ENCODE results near the gene PPP4R2.

PPP4R2 gene

DNA sequence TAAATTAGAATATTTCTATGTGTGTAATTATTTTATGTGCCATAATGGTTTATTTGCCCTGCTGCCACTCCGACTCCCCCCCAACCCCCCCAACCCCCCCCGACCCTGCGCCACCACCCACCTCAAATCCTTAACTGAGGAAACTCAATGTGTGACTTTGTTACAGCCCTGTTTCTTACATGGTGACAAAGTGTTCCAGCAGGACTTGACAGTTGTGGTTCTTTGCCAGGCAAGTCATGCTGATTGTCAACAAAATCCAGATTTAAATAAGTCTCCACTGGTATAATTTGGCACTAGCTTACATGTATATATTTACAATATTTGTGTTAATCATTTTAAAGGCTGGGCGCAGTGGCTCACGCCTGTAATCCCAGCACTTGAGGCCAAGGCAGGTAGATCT lies 72.6 kb downstream of the PPP4R2 start:
- Histone ChIP-seq H3K36me3 (ENCODE audit: low read depth) (peaks cover 40% of the 10 kb centered on the region), H3K4me3 (ENCODE audit: severe bottlenecking) (no peak overlapping the region), H3K9me3 (ENCODE audit: severe bottlenecking) (no peaks in the 10 kb centered on the region), H3K4me1 (ENCODE audit: insufficient read depth, poor library complexity, severe bottlenecking) (no peaks in the 10 kb centered on the region), H3K27me3 (ENCODE audit: insufficient read depth, poor library complexity, severe bottlenecking) (no peaks in the 10 kb centered on the region), H3K27ac (ENCODE audit: poor library complexity, severe bottlenecking) (no peak overlapping the region)
- no peak for DNase-seq (ENCODE audit: low spot score)
- no peak for TF ChIP-seq CTCF (IDR thresholded peaks at IDR 0.05; ENCODE audit: poor library complexity, severe bottlenecking)
- no peak for ATAC-seq (ENCODE audit: low read depth)

GRCh38 chr3:73069775-73070444 lies 73.3 kb downstream of the PPP4R2 start:
- H3K27ac ChIP-seq (ENCODE audit: poor library complexity, severe bottlenecking) = no peak overlapping the region
- TF ChIP-seq CTCF (IDR thresholded peaks at IDR 0.05; ENCODE audit: poor library complexity, severe bottlenecking) = no peak
- DNase-seq (ENCODE audit: low spot score) (no peak), ATAC-seq (ENCODE audit: low read depth) (no peak)
- peaks cover 33% of the 10 kb centered on the region for H3K36me3 ChIP-seq (ENCODE audit: low read depth)
- no peaks in the 10 kb centered on the region for H3K4me1 ChIP-seq (ENCODE audit: insufficient read depth, poor library complexity, severe bottlenecking)
- H3K27me3 ChIP-seq (ENCODE audit: insufficient read depth, poor library complexity, severe bottlenecking) = no peaks in the 10 kb centered on the region
- no peak overlapping the region for H3K4me3 ChIP-seq (ENCODE audit: severe bottlenecking)
- no peaks in the 10 kb centered on the region for H3K9me3 ChIP-seq (ENCODE audit: severe bottlenecking)

DNA sequence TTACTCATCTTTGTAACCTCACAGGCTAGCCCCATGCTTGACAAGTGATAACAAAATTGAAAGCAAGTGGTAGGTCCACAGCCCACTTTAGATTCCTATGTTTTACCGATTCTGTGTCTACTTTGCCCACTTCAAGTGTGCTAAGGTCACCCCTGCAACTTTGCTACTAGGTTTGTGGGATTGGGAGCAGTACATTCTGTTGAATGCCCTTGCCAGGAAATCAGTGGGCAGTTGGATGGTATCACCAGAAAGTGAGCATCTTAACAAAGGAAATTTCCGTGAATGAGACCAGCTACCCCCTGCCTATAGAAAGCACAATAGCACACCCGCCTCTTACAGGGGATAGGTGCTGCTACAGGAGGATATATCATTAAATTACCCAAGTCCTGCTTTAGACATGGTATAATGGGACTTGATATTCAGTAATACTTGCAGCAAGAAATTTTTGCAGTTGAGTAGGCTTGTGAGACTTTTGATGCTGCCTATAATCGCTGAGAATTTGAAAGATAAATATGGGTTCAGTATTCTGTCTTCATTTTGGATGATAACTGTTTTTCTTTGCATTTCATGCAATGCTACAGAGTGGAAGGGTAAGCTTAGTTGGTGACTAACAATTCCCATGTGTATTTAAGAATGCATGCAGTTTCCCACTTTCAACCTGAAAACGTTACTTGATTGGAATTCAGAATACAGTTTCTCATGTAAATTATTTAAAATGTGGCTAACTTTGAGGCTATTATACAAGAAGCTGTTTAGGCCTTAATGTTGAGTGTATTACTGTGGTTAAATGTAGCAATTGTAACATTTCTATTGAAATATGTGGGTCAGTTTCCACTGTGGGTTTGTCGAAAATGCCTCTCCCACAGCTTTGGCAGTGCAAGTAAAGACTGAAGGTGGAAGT lies 74.3 kb downstream of the PPP4R2 start:
- H3K4me3 ChIP-seq (ENCODE audit: severe bottlenecking) = no peak overlapping the region
- no peak overlapping the region for H3K27ac ChIP-seq (ENCODE audit: poor library complexity, severe bottlenecking)
- no peaks in the 10 kb centered on the region for H3K4me1 ChIP-seq (ENCODE audit: insufficient read depth, poor library complexity, severe bottlenecking)

GRCh38 chr3:73071952-73072351 lies 75.3 kb downstream of the PPP4R2 start:
- H3K36me3 ChIP-seq (ENCODE audit: low read depth) = peaks cover 17% of the 10 kb centered on the region
- H3K9me3 ChIP-seq (ENCODE audit: severe bottlenecking) = no peaks in the 10 kb centered on the region
- no peaks in the 10 kb centered on the region for H3K4me1 ChIP-seq (ENCODE audit: insufficient read depth, poor library complexity, severe bottlenecking)
- no peak for TF ChIP-seq CTCF (IDR thresholded peaks at IDR 0.05; ENCODE audit: poor library complexity, severe bottlenecking)
- no peak overlapping the region for H3K4me3 ChIP-seq (ENCODE audit: severe bottlenecking)
- DNase-seq (ENCODE audit: low spot score) = no peak
- H3K27me3 ChIP-seq (ENCODE audit: insufficient read depth, poor library complexity, severe bottlenecking) = no peaks in the 10 kb centered on the region
- no peak overlapping the region for H3K27ac ChIP-seq (ENCODE audit: poor library complexity, severe bottlenecking)
- no peak for ATAC-seq (ENCODE audit: low read depth)

More for the DNA sequence above, 74.3 kb downstream of the PPP4R2 start:
- TF ChIP-seq CTCF (IDR thresholded peaks at IDR 0.05; ENCODE audit: poor library complexity, severe bottlenecking) = no peak
- Histone ChIP-seq H3K27me3 (ENCODE audit: insufficient read depth, poor library complexity, severe bottlenecking) (no peaks in the 10 kb centered on the region), H3K36me3 (ENCODE audit: low read depth) (peaks cover 25% of the 10 kb centered on the region), H3K9me3 (ENCODE audit: severe bottlenecking) (no peaks in the 10 kb centered on the region)
- ATAC-seq (ENCODE audit: low read depth) (no peak; the same call in 2 of the 3 replicates), DNase-seq (ENCODE audit: low spot score) (no peak)
